OCI-M2 (cell line): ENCODE measurements around the gene FGF13.

ENCODE experiments used
- DNase-seq: peaks from one replicate; lab custom pipeline; 2025; ENCODE audit not compliant: unreplicated experiment; lab: John Stamatoyannopoulos, UW

Gene FGF13

DNA sequence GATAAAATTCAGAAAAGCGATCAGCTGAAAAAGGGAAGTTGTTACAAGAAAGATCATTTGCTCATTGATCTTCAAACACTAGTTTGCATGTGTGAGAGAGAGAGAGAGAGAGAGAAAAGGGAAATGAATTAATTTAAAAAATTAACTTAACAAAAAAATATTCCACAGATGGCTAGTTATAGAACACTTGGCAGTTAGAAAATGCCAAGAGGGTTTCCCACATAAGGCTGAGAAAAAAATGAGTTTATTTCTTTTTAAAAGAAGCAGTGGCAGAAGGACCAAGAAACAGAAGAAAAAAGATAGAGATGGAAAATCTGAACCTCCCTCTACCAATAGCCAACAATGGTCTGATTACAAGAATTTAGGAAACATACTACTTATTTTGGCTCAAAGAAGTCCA is 47.1 kb downstream of the FGF13 start:
- no peak for DNase-seq

DNA sequence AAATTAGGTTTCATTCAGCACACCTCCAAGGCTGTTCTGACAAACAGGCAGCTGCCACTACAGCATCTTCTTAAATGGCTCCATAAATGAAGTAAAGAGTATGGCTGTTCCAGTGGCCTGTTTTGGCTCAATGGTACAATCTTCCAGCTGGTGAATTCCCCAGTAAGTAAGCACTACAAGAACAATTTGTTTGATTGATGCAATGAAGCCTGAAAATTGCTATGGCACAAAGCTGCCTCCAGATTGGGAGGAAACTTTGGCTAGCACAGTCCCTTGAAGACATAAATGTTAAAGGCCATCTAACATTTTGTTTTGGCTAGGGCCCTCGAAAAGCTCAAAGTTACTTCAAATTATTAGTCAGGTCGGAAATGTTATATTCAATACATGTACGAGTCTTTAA is 47.5 kb downstream of the FGF13 start:
- no peak for DNase-seq

DNA sequence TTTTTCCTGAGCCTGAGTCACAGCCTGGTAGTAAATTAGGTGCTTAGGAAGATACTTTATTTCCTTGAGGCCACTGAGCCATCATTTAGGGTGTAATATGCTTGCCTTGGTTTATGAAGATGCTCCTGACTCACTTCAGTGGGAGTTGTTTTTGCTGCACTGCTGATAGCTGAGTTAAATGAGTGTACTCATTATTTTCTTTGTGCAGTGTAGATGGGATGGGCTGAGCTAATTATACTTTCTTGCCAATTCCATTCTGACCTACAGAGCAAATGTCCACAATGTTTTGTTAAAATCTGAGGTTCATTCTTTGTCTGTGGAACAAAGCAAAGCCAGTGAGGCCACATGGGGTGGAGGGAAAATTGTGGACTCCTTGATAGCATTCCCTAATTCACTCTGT is 60.0 kb downstream of the FGF13 start:
- DNase-seq = no peak

- no peak for DNase-seq
Observed at GRCh38 chrX:138648568-138648967, 62.9 kb downstream of the FGF13 start.

GRCh38 chrX:138638996-138639395 is 72.5 kb downstream of the FGF13 start:
- no peak for DNase-seq
